NB4 (cell line): ENCODE results near the gene NABP2.

Source experiments
- MYC ChIP-seq: IDR thresholded peaks from 2 replicates; pipeline ENCODE4 v1.6.1; 2011; ENCODE audit warnings: low read depth, low read length
- POLR2A ChIP-seq: IDR thresholded peaks from 2 replicates; pipeline ENCODE4 v1.6.1; 2011; ENCODE audit warnings: mild to moderate bottlenecking; ENCODE audit not compliant: insufficient read length; ENCODE audit errors: extremely low read depth
- TF ChIP-seq, protein P1 (sequence below): IDR thresholded peaks from one replicate; pipeline ENCODE4 v1.5.1; 2012; ENCODE audit warnings: low read depth, low read length
- TF ChIP-seq, protein P2 (sequence below): IDR thresholded peaks from 2 replicates; pipeline ENCODE4 v1.6.1; 2011; ENCODE audit warnings: low read depth, low read length

DNA sequence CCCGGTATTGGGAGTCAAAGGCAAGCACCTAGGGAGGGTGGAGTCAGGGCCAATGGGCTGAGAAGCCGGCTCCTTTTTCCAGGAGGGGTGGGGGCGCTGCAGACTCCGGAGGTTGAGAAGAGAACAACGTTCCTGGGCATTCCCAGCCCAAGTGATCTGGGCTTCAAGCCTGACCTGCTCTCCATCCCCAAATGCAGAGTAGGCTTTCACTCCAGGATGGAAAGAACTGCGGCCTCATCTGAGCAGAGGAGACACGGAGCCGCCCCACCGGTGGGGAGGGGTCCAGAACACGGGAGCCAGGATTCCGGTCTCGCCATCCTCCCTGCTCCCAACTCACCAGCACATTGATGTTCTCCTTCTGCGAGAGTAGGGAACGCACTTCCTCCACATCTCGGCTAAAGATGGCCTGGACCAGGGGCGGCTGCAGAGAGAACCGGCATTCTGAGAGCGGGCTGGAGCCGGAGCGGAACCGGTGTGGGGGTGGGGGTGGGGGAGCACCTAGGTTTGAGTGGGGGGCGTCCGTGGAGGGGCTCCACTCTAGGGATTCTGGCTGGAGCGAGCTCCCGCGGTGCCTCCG is 33.4 kb downstream of the NABP2 start:
- no peak for TF ChIP-seq POLR2A
- TF ChIP-seq, protein P1, sequence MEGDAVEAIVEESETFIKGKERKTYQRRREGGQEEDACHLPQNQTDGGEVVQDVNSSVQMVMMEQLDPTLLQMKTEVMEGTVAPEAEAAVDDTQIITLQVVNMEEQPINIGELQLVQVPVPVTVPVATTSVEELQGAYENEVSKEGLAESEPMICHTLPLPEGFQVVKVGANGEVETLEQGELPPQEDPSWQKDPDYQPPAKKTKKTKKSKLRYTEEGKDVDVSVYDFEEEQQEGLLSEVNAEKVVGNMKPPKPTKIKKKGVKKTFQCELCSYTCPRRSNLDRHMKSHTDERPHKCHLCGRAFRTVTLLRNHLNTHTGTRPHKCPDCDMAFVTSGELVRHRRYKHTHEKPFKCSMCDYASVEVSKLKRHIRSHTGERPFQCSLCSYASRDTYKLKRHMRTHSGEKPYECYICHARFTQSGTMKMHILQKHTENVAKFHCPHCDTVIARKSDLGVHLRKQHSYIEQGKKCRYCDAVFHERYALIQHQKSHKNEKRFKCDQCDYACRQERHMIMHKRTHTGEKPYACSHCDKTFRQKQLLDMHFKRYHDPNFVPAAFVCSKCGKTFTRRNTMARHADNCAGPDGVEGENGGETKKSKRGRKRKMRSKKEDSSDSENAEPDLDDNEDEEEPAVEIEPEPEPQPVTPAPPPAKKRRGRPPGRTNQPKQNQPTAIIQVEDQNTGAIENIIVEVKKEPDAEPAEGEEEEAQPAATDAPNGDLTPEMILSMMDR, result no peak
- TF ChIP-seq, protein P2, sequence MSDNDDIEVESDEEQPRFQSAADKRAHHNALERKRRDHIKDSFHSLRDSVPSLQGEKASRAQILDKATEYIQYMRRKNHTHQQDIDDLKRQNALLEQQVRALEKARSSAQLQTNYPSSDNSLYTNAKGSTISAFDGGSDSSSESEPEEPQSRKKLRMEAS, result no peak
- no peak for TF ChIP-seq MYC
